ENCODE results near the gene TOMM40L.

The TOMM40L gene

DNA sequence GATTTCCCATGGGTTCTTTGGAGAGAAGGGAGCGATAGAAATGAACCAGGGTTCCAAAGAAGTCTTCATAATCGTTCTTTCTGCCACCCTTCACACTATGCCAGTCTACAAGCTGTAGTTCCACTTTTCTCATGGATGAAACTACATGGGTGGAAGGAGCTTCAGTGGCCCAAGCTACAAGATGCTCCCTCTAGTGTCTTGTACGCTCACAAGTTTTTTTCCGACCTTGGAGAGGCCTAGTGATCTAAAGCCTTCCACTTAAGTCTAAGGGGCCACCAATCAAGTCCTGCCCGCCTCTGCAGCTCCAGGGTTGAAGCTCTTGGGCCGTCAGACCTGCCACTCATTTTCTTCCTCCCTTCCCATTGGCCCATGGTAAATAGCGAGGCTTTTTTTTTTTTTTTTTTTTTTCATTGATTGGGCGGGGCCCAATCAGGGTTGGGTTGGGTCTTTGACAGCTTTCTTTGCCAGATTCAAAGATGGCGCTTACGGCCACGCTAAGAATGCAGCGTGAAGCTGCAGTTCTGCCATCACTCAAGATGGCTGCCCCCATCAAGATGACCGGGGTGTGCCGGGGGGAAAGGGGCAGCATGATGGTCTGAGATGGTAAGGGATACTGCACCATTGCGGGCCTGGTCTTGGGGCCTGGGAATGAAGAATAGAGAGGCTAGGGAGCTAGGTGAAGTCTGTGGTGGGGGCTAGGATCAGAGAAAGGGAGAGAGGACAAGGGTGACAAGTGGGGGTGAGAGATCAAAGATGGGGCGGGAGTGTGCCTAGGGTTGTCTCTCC lies at the start of gene TOMM40L:
TSS of gene TOMM40L (plus strand) at position 527 of the 786 bp plus-strand sequence. CDS start 430 bp downstream, outside the sequence.
- TF ChIP-seq, protein P1, sequence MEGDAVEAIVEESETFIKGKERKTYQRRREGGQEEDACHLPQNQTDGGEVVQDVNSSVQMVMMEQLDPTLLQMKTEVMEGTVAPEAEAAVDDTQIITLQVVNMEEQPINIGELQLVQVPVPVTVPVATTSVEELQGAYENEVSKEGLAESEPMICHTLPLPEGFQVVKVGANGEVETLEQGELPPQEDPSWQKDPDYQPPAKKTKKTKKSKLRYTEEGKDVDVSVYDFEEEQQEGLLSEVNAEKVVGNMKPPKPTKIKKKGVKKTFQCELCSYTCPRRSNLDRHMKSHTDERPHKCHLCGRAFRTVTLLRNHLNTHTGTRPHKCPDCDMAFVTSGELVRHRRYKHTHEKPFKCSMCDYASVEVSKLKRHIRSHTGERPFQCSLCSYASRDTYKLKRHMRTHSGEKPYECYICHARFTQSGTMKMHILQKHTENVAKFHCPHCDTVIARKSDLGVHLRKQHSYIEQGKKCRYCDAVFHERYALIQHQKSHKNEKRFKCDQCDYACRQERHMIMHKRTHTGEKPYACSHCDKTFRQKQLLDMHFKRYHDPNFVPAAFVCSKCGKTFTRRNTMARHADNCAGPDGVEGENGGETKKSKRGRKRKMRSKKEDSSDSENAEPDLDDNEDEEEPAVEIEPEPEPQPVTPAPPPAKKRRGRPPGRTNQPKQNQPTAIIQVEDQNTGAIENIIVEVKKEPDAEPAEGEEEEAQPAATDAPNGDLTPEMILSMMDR (IDR thresholded peaks at IDR 0.05; ENCODE audit: borderline replicate concordance, insufficient read depth, low read depth, low read length): peak; percentile 62
- H3K4me3 ChIP-seq (ENCODE audit: low read depth, low read length): peak within 1 kb of the TSS; percentile 77

DNA sequence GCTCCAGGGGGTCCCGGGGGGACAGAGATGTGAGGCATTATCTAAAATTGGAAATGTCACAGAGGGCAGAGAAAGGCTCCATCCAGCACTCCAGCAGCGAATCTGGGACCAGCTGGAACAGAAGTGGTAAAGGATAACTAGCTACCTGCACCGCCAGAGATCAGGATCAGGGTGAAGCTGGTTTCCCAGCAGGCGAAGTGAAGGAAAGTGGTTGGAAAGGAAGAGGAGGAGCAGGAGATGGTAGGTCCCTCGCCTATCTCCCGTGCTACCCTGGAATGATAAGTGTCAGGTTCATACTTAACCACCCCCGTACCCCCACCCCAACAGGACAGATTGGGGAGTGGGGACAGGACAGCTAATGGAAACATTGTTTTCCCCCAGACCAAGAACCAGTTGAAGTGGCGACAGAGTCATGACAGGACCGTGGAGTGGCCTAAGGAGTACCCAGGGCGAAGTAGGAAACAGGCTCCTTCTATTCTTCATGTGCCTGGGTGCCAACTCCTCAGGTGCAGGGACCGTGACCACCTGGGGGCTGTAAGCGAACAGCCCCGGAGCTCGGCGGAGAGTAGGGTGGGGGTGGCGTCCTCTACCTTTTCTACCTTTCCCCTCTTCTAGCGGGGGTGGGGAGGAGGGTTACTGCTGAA lies 49.3 kb upstream of the TOMM40L start:
- TF ChIP-seq, protein P1 (IDR thresholded peaks at IDR 0.05; ENCODE audit: borderline replicate concordance, insufficient read depth, low read depth, low read length): no peak
- H3K4me3 ChIP-seq (ENCODE audit: low read depth, low read length): peak overlapping the region; percentile 60

- peak within 1 kb of the TSS; percentile 60 for H3K4me3 ChIP-seq (ENCODE audit: low read depth, low read length)
- TF ChIP-seq, protein P1 (IDR thresholded peaks at IDR 0.05; ENCODE audit: borderline replicate concordance, insufficient read depth, low read depth, low read length): 0 out of 2 replicates have a peak, but pooled peaks have one; percentile 3
These were observed 48.5 kb upstream of the TOMM40L start, which contains the start of gene B4GALT3 for GRCh38 chr1:161177112-161177935. TSS of gene B4GALT3 (minus strand) at chr1:161177507. CDS start at chr1:161176060, 1,447 bp downstream.

GRCh38 chr1:161177936-161178244 lies 48.0 kb upstream of the TOMM40L start:
- TF ChIP-seq, protein P1 (IDR thresholded peaks at IDR 0.05; ENCODE audit: borderline replicate concordance, insufficient read depth, low read depth, low read length): no peak
- H3K4me3 ChIP-seq (ENCODE audit: low read depth, low read length): no peak overlapping the region

DNA sequence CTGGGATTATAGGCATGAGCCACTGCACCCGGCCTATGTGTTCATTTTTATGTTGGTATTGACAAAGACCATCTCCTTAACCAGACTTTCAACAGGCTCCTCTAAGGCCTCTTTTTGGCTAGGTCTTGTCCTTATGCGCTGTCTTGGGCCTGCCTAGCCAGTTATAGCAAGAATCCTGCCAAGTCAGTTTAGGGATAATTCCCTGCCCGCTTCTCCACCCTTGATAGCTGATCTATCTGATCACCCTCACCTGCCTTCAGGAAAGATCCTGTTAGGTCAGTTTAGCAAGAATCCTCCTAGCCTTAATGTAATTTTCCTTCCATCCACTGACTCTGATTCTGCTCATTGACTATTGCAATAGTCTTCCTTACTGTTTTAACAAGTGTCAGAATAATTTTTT lies 46.2 kb upstream of the TOMM40L start:
- no peak overlapping the region for H3K4me3 ChIP-seq (ENCODE audit: low read depth, low read length)
- TF ChIP-seq, protein P1 (IDR thresholded peaks at IDR 0.05; ENCODE audit: borderline replicate concordance, insufficient read depth, low read depth, low read length): no peak

DNA sequence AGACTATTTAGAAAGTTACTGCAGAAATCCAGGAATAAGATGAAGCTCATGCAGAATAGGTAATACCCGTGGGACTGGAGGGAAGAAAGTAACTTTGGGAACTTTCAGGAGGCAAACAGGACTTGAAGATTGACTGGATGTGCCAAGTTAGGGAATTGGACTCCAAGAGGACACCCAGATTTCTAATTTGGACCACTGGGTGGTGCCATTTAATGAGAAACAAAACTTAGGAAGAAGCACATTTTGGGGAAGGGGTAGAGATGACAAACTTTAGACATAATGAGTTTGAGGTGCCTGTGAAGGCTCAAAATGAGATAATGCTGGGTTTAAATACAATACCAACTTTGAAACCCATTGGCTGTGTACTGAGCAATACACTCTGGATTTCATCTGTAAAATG lies 45.2 kb upstream of the TOMM40L start:
- no peak overlapping the region for H3K4me3 ChIP-seq (ENCODE audit: low read depth, low read length)
- TF ChIP-seq, protein P1 (IDR thresholded peaks at IDR 0.05; ENCODE audit: borderline replicate concordance, insufficient read depth, low read depth, low read length): no peak

Measured in GM12875 (cell line).